GM21367 (cell line): Measurements from ENCODE around the gene DDX39B.
"Not testable (repeated sequence)": the region's sequence is repeated elsewhere in the genome, so short reads cannot be mapped to it uniquely, and the experiment has no call there.

Experiments used
- ATAC-seq: cut with Tn5 transposase; IDR thresholded peaks from one replicate; pipeline ENCODE4 v1.9.1; 2021; ENCODE audit not compliant: unreplicated experiment

The DDX39B gene

GRCh38 chr6:31541658-31542521, at the start of gene DDX39B:
Gene DDX39B (minus strand): TSS chr6:31542003. CDS start chr6:31540532, 1,471 bp downstream.
- peak; percentile 55 for ATAC-seq

GRCh38 chr6:31590691-31591090, 48.9 kb upstream of the DDX39B start:
- not testable (repeated sequence) for ATAC-seq

- ATAC-seq = no peak
These were observed 47.3 kb upstream of the DDX39B start for GRCh38 chr6:31588871-31589650.

GRCh38 chr6:31587791-31588777, 46.3 kb upstream of the DDX39B start:
- ATAC-seq = no peak

DNA sequence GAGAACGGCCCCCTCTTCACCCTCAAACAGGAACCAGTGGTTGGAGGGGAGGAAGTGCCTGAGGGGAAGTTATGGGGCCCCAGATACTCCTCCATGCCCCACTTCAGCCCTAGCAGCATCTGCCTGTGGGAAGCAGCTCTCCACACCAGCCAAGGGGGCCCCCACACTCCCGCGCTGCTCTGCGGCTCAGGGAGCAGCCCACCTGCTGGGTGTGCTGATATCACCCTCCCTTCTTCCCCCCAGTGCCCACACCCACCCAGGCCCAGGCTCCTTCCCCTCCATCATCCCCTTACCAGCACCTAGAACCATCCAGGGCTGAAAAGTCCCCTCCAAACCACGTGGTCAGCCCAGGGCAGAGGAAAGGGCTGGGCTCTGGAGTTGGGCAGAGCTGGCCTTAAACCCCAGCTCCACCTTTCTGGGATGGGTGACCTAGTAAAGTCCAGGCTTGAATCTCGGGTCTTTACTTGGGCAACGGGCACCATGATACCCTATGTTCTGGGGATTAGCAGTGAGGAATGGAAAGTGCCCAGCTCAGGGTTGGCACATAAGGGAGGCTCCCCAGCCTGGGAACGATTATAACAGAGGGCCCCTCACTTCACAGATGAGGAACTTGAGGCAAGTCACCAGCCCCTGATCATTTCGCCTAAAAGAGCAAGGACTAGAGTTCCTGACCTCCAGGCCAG, 44.9 kb upstream of the DDX39B start:
- no peak for ATAC-seq

DNA sequence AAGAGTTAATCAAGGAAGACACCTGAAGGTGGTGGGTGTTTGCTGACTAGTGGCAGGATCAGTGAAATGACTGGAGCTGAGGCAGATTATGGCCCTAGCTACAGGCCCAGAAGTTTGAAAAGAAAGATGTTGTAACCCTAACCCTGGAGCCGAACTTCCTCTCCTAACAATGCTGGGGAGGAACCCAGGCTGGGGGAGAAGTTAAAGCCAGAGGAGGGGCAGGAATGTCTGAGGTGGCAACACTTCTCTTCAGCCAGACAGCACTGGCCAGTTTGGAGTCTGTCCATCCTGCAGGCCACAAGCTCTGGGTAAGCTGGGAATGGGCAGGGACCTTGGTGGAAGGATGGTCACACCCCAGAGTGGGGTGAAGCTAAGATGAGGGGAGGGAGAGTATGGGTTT, 44.2 kb upstream of the DDX39B start, which contains the start of gene LST1:
Gene LST1 (plus strand): TSS at position 270 of the 400 bp plus-strand sequence. CDS start 1,023 bp downstream, outside the sequence.
- no peak for ATAC-seq

DNA sequence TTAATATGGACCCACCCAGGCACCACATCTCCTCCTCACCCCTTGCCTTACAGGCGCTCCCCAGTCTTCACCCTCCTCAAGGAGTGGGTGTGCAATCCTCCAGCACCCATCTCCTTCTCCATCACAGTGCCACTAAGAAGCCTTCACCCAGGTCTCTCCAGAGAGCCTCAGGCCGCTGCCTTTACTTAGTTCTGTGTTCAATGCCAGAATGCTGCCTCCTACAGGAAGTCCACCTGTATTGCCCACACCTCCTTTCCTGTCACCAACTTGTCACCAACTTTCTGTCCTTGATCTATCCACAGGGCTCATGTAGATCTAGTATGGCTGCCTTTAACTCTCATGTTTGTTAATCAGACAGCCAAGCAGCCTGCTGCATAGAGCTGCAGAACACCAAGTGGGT, 43.7 kb upstream of the DDX39B start:
- no peak for ATAC-seq

GRCh38 chr6:31582230-31582643, 40.4 kb upstream of the DDX39B start, which contains the start of gene LTB:
Gene LTB (minus strand): TSS chr6:31582424. CDS start chr6:31582417, 7 bp downstream.
- ATAC-seq = no peak

DNA sequence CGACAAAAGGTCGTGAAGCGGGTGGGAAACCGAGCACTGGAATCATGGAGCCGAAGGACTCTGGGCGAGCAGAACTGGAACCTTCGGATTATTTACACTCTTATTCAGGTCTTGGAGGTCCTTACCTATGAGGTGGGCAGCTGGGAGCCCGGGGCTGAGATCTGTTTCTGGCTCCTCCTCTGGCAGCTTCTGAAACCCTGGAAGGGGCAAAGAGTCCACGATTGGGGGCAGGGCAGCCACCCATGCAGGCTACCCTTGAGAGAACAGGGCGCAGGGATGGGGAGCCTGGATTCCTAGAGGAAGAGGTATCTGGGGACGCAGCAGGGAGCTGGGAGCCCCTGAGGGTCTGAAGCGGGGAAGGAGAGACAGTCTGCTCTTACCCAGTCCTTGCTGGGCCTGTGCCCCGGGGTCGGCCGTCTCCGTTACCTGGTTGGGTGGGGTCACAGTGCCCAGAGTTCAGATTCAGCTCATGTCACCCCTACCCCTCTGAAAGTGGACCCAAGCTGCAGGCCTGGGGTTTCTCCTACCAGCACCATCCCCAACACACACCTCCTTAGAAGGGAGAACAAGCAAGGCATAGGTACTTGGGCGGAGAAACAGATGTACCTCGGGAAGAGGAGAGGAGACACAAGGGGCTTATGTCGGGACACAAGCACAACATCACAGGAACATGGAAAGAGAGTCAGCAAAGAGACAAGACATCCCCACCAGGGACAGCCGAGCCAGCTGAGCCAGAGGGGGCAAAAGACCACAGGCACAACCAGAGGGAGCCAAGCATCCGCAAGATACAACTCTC, 39.8 kb upstream of the DDX39B start:
- no peak for ATAC-seq

DNA sequence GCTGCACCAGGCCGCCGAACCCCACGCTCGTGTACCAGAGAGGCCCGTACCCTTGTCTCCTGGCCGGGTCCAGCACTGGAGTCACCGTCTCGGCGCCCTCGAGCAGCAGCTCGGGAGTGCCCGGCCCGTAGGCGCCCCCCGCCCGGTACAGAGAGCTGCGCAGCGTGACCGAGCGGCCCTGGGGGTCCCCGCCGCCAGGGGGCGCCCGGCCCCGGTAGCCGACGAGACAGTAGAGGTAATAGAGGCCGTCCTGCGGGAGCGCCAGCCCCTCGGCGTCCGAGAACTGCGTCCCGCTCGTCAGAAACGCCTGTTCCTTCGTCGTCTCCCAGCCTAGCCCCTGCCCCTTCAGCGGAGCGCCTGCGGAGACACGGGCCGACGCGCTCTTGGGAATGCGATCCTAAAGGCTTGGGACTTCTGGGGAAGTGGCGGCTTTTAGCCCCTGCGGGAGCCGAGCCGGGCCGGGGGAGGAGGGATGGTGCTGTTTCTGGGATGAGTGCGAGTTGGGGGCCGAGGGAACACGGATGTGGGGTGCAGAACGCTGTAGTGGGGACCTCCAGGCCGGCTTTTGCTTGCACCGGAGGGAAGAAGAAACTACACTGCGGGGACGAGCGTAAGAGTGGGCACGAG, 39.1 kb upstream of the DDX39B start:
- ATAC-seq = peak; percentile 43

- no peak for ATAC-seq
These were observed 38.6 kb upstream of the DDX39B start for GRCh38 chr6:31580438-31580740.

DNA sequence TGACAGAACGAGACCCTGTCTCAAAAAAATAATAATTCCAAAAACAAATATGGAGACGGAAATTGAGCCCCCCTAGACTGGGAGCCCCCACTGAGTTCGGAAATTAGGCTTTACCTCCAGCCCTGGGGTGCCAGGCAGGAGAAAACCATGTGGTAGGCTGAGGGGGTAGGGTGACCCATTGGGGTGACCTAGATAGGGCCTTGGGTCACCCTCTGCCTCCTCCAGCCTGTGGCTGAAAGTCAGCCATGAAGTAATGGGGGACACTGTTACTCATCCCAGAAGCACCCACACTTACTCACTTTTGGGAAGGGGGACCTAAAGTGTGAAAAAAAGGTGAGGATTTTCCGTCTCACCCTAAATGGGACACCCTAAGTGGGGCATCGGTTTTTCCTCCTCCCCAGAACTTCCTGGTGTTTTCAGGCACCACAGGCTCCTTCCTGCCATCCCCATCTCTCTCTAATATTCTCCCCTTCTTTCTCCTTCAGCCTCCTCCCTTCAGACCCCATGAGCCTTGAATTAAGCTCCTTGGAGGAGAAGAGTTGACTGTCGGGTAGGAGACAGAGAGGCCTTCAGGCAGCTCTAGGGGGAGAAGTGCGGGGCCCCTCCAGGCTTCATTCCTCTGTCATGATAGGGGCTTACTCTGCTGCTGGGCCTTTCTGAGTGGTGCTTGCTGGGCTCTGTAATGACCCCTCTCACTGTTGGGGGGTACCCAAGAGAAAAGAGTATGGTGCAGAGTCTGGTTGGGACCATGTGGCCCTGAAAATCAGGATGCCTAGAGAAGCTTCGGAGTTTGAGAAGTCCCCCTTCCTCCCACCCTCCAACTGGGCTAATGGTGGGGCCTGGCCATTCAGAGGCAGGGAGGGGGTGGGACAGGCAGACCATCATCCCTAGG, 38.0 kb upstream of the DDX39B start:
- ATAC-seq = no peak

DNA sequence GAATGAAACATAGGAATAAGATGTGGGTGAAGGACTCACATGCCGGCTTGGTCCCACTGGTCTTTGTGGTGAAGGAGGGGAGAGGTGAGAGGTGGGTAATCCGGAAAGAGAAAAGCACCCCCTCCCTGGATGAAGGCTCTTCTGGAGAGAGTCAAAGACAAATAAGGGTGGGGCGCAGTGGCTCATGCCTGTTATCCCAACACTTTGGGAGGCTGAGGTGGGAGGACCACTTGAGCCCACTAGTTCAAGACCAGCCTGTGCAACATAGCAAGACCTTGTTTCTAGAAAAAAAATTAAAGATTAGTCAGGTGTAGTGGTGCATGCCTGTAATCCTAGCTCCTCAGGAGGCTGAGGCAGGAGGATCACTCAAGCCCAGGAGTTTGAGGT, 37.3 kb upstream of the DDX39B start:
- ATAC-seq = no peak

DNA sequence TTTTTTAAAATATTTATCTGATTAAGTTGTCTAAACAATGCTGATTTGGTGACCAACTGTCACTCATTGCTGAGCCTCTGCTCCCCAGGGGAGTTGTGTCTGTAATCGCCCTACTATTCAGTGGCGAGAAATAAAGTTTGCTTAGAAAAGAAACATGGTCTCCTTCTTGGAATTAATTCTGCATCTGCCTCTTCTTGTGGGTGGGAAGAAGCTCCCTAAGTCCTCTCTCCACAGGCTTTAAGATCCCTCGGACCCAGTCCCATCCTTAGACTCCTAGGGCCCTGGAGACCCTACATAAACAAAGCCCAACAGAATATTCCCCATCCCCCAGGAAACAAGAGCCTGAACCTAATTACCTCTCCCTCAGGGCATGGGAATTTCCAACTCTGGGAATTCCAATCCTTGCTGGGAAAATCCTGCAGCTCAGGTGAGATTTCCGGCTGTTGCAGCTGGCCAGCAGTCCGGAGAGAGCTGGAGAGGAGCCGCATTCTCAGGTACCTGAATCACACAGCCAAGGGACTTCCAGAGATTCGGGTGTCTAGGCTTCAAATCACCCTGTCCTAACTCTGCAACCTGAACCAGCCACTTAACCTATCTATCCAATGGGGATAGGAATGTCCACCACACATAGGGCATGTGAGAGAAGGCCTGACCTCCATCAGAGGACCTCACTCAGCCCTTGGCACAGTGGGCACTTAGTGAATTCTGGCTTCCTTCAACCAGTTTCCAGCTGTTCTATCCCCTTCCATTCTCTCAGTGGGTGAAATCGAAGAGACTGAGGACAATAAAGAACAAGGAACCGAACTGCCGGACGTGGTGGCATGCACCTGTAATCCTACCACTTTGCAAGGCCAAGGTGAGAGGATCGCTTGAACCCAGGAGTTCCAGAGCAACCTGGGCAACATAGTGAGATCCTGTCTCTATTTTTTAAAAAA, 36.6 kb upstream of the DDX39B start:
- no peak for ATAC-seq

- no peak for ATAC-seq
These were observed 35.8 kb upstream of the DDX39B start for GRCh38 chr6:31577579-31577966.

GRCh38 chr6:31576897-31577578, 35.2 kb upstream of the DDX39B start:
- no peak for ATAC-seq
